ENCODE results near the gene MC5R. TPM values are rescaled to one million over a fixed set of nuclear protein-coding genes. Genes with fewer than 3 reads are reported as not detected.

Gene MC5R
- total RNA-seq (not detected), polyA plus RNA-seq (not detected)
- long read RNA-seq, donor 1 = 0 reads
- long read RNA-seq, donor 2 = 0 reads
- long read RNA-seq, donor 3 = 0 reads

GRCh38 chr18:13823707-13824395 is at the start of gene MC5R:
TSS of gene MC5R (plus strand) at chr18:13824149. CDS start at chr18:13825766, 1,617 bp downstream.
- DNase-seq (peak; percentile 47 to 88 (median 57)), ATAC-seq (peak; percentile 64 to 97 (median 82))
- WGBS, 4 donors = 3 to 10% (median 5%) methylated on average over 28 to 54 of the region's 54 CpGs
- peak within 1 kb of the TSS in 10 of 12 donors; percentile 2 to 61 (median 46) for H3K4me3 ChIP-seq
- no peaks in the 10 kb centered on the region for H3K9me3 ChIP-seq
- no peak within 1 kb of the TSS for H3K27ac ChIP-seq
- no peaks in the 10 kb centered on the region for H3K36me3 ChIP-seq
- peaks cover 0 to 7% (median 1%) of the 10 kb centered on the region in 12 donors for H3K4me1 ChIP-seq
- intact Hi-C loops (cut with DNase I) = loop anchor here in 9 of 10 donors (1.0 to 10.0 kb wide), 7 partner anchors 261 to 573 kb away; no protein-coding TSS in a partner anchor
- peaks cover 6 to 41% (median 12%) of the 10 kb centered on the region in 9 donors for H3K27me3 ChIP-seq
- TF ChIP-seq, protein P1, sequence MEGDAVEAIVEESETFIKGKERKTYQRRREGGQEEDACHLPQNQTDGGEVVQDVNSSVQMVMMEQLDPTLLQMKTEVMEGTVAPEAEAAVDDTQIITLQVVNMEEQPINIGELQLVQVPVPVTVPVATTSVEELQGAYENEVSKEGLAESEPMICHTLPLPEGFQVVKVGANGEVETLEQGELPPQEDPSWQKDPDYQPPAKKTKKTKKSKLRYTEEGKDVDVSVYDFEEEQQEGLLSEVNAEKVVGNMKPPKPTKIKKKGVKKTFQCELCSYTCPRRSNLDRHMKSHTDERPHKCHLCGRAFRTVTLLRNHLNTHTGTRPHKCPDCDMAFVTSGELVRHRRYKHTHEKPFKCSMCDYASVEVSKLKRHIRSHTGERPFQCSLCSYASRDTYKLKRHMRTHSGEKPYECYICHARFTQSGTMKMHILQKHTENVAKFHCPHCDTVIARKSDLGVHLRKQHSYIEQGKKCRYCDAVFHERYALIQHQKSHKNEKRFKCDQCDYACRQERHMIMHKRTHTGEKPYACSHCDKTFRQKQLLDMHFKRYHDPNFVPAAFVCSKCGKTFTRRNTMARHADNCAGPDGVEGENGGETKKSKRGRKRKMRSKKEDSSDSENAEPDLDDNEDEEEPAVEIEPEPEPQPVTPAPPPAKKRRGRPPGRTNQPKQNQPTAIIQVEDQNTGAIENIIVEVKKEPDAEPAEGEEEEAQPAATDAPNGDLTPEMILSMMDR (IDR thresholded peaks at IDR 0.05) = peak; percentile 58 to 97 (median 81)
- no peak for TF ChIP-seq POLR2A (IDR thresholded peaks at IDR 0.05)

DNA sequence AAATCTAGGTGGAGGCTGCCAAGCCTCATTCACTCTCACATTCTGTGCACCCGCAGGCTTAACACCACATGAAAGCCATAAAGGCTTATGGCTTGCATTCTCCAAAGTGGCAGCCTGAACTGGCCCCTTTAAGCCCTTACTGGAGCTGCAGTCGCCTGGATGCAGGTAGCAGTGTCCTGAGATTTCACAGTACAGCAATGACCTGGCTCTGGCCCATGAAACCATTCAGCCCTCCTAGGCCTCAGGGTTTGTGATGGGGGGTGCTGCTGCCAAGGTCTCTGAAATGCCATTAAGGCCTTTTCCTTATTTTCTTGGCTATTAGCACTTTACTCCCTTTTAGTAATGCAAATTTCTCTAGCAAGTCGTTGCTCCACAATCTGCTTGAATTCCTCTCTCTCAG is 48.9 kb upstream of the MC5R start:
- WGBS, 4 donors = 69 to 81% (median 76%) methylated on average over 2 to 3 of the region's 3 CpGs
- no peaks in the 10 kb centered on the region for H3K36me3 ChIP-seq
- TF ChIP-seq POLR2A (IDR thresholded peaks at IDR 0.05) = no peak
- TF ChIP-seq, protein P1 (IDR thresholded peaks at IDR 0.05) = no peak
- ATAC-seq (no peak), DNase-seq (no peak)
- peaks cover 0 to 10% (median 0%) of the 10 kb centered on the region in 12 donors for H3K9me3 ChIP-seq
- no peaks in the 10 kb centered on the region for H3K4me1 ChIP-seq
- no peak overlapping the region for H3K4me3 ChIP-seq
- no peak overlapping the region for H3K27ac ChIP-seq
- peaks cover 0 to 1% (median 0%) of the 10 kb centered on the region in 9 donors for H3K27me3 ChIP-seq
- intact Hi-C loops (cut with DNase I) = no loop called here

DNA sequence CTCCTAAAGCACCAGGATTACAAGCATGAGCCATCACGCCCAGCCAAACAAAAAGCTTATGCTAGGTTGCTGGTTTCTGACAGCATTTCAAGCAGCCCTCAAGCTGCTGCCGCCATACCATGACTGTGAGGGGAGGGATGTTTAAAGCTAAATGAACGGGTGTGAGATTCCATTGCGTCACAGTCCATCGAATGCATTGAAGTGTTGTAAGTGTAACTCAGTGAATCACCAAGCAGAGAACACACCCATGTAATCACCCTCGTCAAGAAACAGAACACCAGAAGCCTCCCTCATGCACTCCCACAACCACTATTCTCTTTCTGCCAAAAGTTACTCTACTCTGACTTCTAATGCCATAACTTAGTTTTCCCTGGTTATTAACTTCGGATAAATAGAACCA is 32.8 kb upstream of the MC5R start:
- DNase-seq = no peak
- intact Hi-C loops (cut with DNase I) = loop anchor here in 3 of 10 donors (5.0 to 10.0 kb wide), 3 partner anchors 66 to 576 kb away; partner anchors contain the start of genes FAM210A (in 1 of the 3), LDLRAD4 (in 1 of the 3) and RNMT (in 1 of the 3)
- H3K4me3 ChIP-seq = no peak overlapping the region
- H3K9me3 ChIP-seq = peaks cover 0 to 10% (median 5%) of the 10 kb centered on the region in 12 donors
- no peaks in the 10 kb centered on the region for H3K4me1 ChIP-seq
- no peaks in the 10 kb centered on the region for H3K27me3 ChIP-seq
- no peak for ATAC-seq
- whole genome bisulfite sequencing, 4 donors = 60 to 82% (median 68%) methylated on average over 7 of the region's 7 CpGs
- no peaks in the 10 kb centered on the region for H3K36me3 ChIP-seq
- TF ChIP-seq POLR2A (IDR thresholded peaks at IDR 0.05) = no peak
- TF ChIP-seq, protein P1 (IDR thresholded peaks at IDR 0.05) = no peak
- no peak overlapping the region for H3K27ac ChIP-seq

DNA sequence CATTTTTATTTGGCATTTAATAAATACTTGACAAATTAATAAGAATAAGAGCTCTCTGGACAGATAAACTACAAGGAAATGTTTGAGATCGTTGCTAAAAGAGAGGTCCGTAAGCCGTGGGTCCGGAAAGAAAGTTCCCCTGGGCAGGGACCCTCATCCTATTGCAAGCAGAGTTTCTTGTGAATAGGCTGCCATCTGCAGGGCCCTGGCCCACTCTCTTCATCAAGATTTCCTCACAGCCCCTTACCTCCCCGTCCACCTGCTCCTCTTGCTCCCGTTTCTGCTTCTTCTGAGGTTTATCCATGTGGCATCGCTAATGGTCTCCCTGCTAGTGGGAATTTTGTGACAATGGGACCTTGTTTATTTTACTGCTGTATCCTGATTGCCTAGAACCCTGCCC is 30.1 kb upstream of the MC5R start:
- Histone ChIP-seq H3K27me3 (peaks cover 0 to 2% (median 0%) of the 10 kb centered on the region in 9 donors), H3K4me1 (peaks cover 0 to 4% (median 0%) of the 10 kb centered on the region in 12 donors), H3K27ac (no peak overlapping the region), H3K36me3 (no peaks in the 10 kb centered on the region), H3K9me3 (no peaks in the 10 kb centered on the region), H3K4me3 (no peak overlapping the region)
- intact Hi-C loops (cut with DNase I) = loop anchor here in 3 of 10 donors (5.0 to 10.0 kb wide), 3 partner anchors 69 to 579 kb away; partner anchors contain the start of genes FAM210A (in 1 of the 3), LDLRAD4 (in 1 of the 3) and RNMT (in 1 of the 3)
- ATAC-seq (no peak), DNase-seq (no peak)
- TF ChIP-seq, protein P1 (IDR thresholded peaks at IDR 0.05) = peak in 1 of 12 donors; percentile 17
- TF ChIP-seq POLR2A (IDR thresholded peaks at IDR 0.05) = no peak
- WGBS, 4 donors = 42 to 52% (median 44%) methylated on average over 7 of the region's 7 CpGs

All from heart left ventricle (tissue), 16 donors.